Right forelimb (tissue), 1 donor: ENCODE data around the gene ZFP14.

Experiments
- DNase-seq: peaks from one replicate; pipeline ENCODE4 v3.0.0-alpha.2; 2018

ZFP14 gene

DNA sequence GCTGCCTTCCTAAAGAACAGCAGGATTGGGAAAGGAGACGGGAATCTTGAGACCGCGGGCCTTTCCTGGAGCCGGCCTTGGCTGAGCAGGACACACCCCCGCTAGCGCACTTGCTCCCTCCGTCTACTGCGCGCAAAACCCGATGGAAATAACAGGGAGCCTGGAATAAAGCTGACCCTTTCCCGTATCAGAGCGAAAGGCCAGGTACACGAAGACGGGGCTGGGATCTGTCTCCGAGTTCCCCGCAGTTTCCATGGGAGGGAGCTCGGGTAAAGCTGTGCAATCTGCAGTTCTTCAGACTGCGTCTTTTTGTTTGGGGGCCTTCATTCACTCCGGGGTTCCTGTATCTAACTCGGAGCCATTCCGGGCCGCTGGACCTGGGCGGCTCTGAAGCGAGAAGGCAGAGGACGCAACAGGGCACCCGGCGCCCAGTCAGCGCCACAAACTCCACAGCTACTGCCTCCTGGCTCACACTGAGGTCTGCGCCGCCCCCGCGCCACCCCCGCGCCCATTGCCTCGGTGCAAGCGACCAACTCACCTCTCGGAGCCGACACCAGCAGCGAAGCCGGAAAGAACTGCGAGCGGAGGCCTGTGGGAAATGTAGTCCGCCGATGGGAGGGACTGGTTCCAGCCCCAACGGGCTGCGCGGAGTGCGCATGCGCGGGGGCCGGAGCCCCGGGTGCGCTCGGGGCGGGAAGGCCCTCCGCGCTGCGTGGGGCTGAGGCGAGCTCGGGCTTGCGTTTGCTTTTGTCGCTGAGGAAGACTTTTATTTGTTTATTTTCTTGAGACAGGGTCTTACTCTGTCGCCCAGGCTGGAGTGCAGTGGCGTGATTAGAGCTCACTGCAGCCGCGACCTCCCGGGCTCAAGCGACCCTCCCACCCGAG is at the start of gene ZFP14:
TSS of gene ZFP14 (minus strand) at position 577 of the 885 bp plus-strand sequence. CDS start 11,309 bp downstream, outside the sequence.
- peak; percentile 96 for DNase-seq

DNA sequence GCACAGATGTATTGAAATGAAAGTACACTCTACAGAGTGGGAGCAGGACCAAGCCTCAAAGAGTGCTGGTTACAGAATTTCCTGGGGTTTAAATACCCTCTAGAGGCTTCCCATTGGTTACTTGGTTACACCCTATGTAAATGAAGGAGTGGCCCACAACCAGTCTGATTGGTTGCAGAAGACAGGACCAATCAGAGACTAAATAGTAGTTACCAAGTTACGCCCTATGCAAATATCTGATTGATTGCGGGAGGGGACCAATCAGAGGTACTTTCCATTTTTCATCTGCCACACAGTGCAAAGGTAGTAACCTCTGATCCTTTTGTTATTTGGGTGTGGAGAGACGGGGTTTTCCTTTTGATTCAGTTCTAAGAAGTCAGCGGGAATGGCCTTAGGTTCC is 44.9 kb upstream of the ZFP14 start:
- no peak for DNase-seq

GRCh38 chr19:36421749-36422481 is 42.9 kb upstream of the ZFP14 start:
- no peak for DNase-seq

DNA sequence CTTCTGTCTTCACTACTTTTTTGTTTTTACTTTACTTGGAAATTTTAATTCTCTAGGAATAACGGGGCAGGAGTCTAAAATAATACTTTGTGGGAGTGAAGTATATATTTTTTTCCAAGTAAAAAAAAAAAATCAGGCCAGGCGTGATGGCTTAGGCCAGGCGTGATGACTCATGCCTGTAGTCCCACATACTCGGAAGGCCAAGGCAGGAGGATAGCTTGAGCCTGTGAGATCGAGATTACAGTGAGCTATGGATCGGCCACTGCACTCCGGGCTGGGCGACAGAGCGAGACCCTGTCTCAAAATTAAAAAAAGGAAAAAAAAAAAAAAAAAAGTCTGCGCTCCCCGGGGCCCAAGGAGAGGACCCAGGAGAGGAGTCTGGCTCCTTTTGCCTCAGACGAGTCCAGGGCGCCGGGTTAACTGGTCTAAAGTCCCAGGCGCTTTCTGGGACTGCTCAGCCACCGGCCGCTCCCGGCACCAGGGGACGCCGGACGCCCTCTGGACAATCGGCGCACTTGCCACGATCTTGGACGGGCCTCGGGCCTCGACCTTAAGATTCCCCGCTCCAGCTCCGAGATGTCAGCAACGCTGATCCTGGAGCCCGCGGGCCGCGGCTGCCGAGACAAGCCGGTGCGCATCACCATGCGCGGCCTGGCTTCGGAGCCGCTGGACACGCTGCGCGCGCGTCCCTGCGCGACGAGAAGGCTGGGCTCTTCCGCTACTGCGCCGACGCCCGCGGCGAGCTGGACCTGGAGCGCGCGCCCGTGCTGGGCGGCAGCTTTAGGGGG is 42.2 kb upstream of the ZFP14 start:
- peak; percentile 68 for DNase-seq

- peak; percentile 93 for DNase-seq
These were observed 39.4 kb upstream of the ZFP14 start, which contains the start of gene ZFP82 for GRCh38 chr19:36418287-36419001. TSS of gene ZFP82 (minus strand) at chr19:36418644. CDS start at chr19:36409789, 8,855 bp downstream.

GRCh38 chr19:36417752-36418286 is 38.8 kb upstream of the ZFP14 start:
- no peak for DNase-seq

DNA sequence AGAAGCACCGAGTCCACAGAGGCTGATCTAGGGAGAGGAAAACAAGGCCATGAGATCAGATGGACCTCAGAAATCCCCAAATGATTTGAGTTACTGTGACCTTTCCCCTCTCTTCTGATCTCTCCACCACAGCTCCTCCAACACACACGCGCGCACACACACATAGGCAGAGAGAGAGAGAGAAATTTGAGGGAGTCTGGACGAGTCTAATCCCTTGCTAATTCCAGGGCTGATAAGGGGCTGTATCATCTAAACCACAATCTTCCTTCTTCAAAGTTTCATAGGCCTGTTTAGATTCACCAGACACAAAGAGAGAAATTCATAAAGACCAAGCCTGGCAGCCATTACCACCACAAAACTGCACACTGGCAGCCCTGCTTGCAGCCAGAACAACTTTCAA is 30.8 kb upstream of the ZFP14 start:
- DNase-seq = no peak

GRCh38 chr19:36408101-36408500 is 29.1 kb upstream of the ZFP14 start:
- DNase-seq = no peak

GRCh38 chr19:36404498-36404897 is 25.5 kb upstream of the ZFP14 start:
- DNase-seq = no peak

DNA sequence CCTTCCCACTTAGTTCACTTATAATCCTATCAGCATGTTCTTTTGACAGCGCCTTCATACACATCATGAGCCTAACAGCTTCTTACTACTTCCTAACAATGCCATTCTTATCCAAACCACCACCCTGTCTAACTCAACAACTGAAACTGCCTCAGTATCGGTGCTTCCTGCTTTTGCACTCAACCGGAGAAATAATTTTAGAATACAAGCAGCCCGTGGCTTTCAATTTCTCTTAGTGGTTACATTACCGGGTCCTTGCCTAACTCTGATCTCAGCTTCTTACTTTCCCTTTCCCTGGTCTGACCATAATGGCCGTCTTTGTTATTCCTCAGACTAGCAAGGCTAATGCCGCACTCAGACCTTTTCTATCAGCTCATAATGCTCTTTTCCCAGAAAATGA is 22.5 kb upstream of the ZFP14 start:
- no peak for DNase-seq

GRCh38 chr19:36398571-36398970 is 19.6 kb upstream of the ZFP14 start:
- no peak for DNase-seq

- no peak for DNase-seq
These were observed 14.1 kb upstream of the ZFP14 start for GRCh38 chr19:36392916-36393673.

DNA sequence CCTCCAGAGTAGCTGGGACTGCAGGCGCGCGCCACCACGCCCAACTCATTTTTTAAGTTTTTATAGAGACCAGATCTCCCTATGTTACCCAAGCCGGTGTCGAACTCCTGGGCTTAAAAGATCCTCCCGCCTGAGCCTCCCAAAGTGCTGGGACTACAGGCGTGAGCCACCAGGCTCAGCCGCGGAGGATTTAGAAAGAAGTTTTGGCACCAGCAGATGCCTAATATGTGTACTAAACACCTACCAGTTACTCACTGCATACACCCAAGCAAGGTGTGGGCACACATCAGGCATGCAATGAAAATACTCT is 464 bp upstream of the ZFP14 start:
- no peak for DNase-seq

- DNase-seq = no peak
These were observed 1.3 kb downstream of the ZFP14 start for GRCh38 chr19:36377541-36378178.

DNA sequence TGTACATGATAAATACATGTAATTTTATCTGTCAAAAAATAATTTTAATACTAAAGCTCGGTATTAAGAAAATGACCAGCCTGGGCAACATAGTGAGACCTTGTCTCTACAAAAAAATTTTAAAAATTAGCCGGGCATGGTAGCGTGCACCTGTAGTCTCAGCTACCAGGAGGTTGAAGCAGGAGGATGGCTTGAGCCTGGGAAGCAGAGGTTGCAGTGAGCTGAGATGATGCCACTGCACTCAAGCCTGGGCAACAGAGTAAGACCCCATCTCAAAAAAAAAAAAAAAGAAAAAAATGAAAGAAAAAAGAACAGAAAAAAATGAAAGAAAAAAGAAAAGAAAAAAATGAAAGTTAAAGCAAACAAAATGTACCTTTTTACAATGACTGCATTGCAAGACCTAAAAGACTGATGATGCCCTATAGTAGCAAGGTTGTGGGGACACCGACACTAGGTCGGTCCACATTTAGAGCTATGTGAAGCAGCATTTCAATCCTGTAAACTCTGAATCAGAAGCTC is 5.3 kb downstream of the ZFP14 start:
- no peak for DNase-seq

- DNase-seq = no peak
These were observed 7.1 kb downstream of the ZFP14 start for GRCh38 chr19:36371886-36372285.

GRCh38 chr19:36363845-36364244 is 15.2 kb downstream of the ZFP14 start:
- DNase-seq = no peak

DNA sequence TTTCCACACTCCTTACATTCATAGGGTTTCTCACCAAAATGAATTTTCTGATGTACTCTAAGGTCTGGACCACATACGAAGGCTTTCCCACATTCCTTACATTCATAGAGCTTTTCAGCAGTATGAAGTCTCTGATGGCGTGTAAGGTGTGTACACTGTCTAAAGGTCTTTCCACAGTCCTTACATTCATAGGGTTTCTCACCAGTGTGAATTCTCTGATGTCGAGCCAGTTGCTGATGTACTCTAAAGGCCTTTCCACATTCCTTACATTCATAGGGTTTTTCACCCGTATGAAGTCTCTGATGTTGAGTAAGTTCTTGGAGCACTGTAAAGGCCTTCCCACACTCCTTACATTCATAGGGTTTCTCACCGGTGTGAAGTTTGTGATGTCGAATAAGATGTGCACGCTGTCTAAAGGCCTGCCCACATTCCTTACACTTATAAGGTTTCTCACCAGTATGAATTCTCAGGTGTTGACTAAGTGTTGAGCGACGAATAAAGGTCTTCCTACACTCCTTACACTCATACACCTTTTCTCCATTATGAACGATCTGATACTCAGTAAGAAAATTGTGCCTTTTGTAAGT is 38.1 kb downstream of the ZFP14 start:
- no peak for DNase-seq

DNA sequence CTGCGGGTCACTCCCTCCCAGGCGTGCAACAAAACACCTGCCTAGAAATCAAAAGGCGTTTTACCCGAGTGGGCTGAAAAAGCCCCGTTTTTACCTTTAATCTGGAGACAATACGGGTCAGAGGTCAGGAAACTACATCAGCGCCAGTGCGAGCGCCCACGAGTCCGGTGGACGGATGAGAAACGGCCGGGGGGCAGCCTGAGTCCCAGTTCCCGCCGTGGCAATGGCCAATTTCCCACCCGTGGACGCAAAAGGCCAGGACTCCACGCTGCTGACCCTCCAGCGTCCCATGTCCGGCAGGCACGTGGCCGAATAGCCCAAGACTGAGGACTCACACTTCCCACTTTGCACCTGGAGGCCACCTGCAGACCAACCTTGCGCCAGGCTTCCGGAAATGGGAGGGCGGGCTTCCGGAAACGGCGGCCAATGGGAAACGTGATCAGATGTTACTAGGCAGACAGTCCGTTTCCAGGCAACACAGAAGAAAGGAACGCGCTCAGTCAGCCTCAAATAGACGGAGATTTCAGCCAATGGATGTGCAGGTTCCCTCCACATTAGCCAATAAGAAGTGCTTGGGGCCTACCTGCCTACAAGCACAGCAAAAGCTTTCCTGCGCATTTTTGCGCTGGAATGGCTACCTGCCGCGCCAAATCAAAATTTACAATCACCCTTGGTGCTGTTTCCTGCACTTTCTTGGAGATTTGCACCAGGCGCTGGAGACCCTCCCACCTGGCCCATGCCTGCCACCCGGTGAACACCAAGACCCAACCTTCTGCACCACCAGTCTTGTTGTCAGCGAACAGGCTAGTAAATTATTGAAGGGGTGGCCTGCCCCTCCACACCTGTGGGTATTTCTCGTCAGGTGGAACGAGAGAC is 47.4 kb downstream of the ZFP14 start:
- DNase-seq = peak; percentile 95
